Neural cell (in vitro differentiated cells): ENCODE data around the gene STX18. TPM values are rescaled to one million over a fixed set of nuclear protein-coding genes. Genes with fewer than 3 reads are reported as not detected.

ENCODE experiments used
- H2AFZ ChIP-seq: fragments of 200-600, 300-800 bp; sonication (generic), shearing (Covaris generic); 2 replicates; pipeline ENCODE4 v1.6.0; 2014; ENCODE audit warnings: low read depth, mild to moderate bottlenecking, antibody characterized with exemption, low read length, moderate library complexity
- H3F3A ChIP-seq: fragments of 200-600 bp; shearing (Covaris generic); 2 replicates; pipeline ENCODE4 v1.6.1; 2016; ENCODE audit warnings: mild to moderate bottlenecking, moderate library complexity, mixed read lengths, antibody characterized with exemption, low read length; ENCODE audit not compliant: insufficient read depth, poor library complexity, severe bottlenecking
- H3K27ac ChIP-seq: fragments of 200-600, 300-800 bp; sonication (generic), shearing (Covaris generic); 2 replicates; pipeline ENCODE4 v1.5.1; 2014; ENCODE audit warnings: mild to moderate bottlenecking, low read length, moderate library complexity
- H3K27me3 ChIP-seq: fragments of 300-800, 200-600 bp; sonication (generic), shearing (Covaris generic); 2 replicates; pipeline ENCODE4 v1.6.0; 2014; ENCODE audit warnings: mild to moderate bottlenecking, low read depth, low read length, moderate library complexity; ENCODE audit not compliant: insufficient read depth
- H3K36me3 ChIP-seq: fragments of 300-800, 200-600 bp; sonication (generic), shearing (Covaris generic); 2 replicates; pipeline ENCODE4 v1.5.1; 2014; ENCODE audit warnings: mild to moderate bottlenecking, antibody characterized with exemption, low read length, moderate library complexity; ENCODE audit not compliant: insufficient read depth
- H3K4me2 ChIP-seq: fragments of 300-800, 200-600 bp; sonication (generic), shearing (Covaris generic); 2 replicates; pipeline ENCODE4 v1.6.0; 2014; ENCODE audit warnings: mild to moderate bottlenecking, low read length
- H3K4me3 ChIP-seq: fragments of 300-800, 200-600 bp; sonication (generic), shearing (Covaris generic); 2 replicates; pipeline ENCODE4 v1.5.1; 2014; ENCODE audit warnings: mild to moderate bottlenecking, low read length, moderate library complexity
- H3K79me2 ChIP-seq: fragments of 200-600 bp; shearing (Covaris generic); replicated peaks from 2 replicates; pipeline ENCODE4 v1.6.0; 2014; ENCODE audit warnings: mild to moderate bottlenecking, low read length, moderate library complexity; ENCODE audit not compliant: insufficient read depth
- H3K9ac ChIP-seq: fragments of 300-800, 200-600 bp; sonication (generic), shearing (Covaris generic); 2 replicates; pipeline ENCODE4 v1.6.1; 2016; ENCODE audit warnings: mild to moderate bottlenecking, low read length, mixed read lengths
- H3K9me2 ChIP-seq: fragments of 200-600 bp; shearing (Covaris generic); 2 replicates; pipeline ENCODE4 v1.6.1; 2016; ENCODE audit warnings: mild to moderate bottlenecking, low read length, mixed read lengths; ENCODE audit not compliant: insufficient read depth
- H3K9me3 ChIP-seq: fragments of 200-600, 300-800 bp; sonication (generic), shearing (Covaris generic); 2 replicates; pipeline ENCODE4 v1.6.1; 2016; ENCODE audit warnings: mild to moderate bottlenecking, mixed run types, low read length, moderate library complexity, mixed read lengths
- H4K20me1 ChIP-seq: fragments of 200-600 bp; shearing (Covaris generic); 2 replicates; pipeline ENCODE4 v1.6.1; 2016; ENCODE audit warnings: mild to moderate bottlenecking, mixed run types; ENCODE audit not compliant: insufficient read depth
- CTCF ChIP-seq: fragments of 450-650 bp; IDR thresholded peaks from 2 replicates; pipeline ENCODE4 v1.5.1; 2014; ENCODE audit warnings: antibody characterized with exemption, mild to moderate bottlenecking, moderate library complexity; ENCODE audit not compliant: poor library complexity, severe bottlenecking
- EP300 ChIP-seq: fragments of 450-650 bp; conservative IDR thresholded peaks from 2 replicates; pipeline ENCODE4 v1.6.1; 2014; ENCODE audit warnings: antibody characterized with exemption, mild to moderate bottlenecking, moderate library complexity; ENCODE audit not compliant: poor library complexity, severe bottlenecking
- EZH2 ChIP-seq: fragments of 200-600, 300-800 bp; shearing (Covaris generic), sonication (generic); IDR thresholded peaks from 2 replicates; pipeline ENCODE4 v1.6.1; 2014; ENCODE audit warnings: antibody characterized with exemption, low read length, borderline replicate concordance, mild to moderate bottlenecking; ENCODE audit not compliant: insufficient read depth, poor library complexity, severe bottlenecking
- MXI1 ChIP-seq: fragments of 450-650 bp; conservative IDR thresholded peaks from 2 replicates; pipeline ENCODE4 v1.6.1; 2014; ENCODE audit warnings: antibody characterized with exemption, mild to moderate bottlenecking; ENCODE audit not compliant: poor library complexity, severe bottlenecking
- POLR2AphosphoS5 ChIP-seq: IDR thresholded peaks from 2 replicates; pipeline ENCODE4 v1.6.1; 2012
- RAD21 ChIP-seq: fragments of 450-650 bp; conservative IDR thresholded peaks from 2 replicates; pipeline ENCODE4 v1.6.1; 2014; ENCODE audit warnings: antibody characterized with exemption, mild to moderate bottlenecking, moderate library complexity
- REST ChIP-seq: IDR thresholded peaks from 2 replicates; pipeline ENCODE4 v1.6.1; 2012; ENCODE audit warnings: borderline replicate concordance
- SMC3 ChIP-seq: fragments of 450-650 bp; conservative IDR thresholded peaks from 2 replicates; pipeline ENCODE4 v1.6.1; 2014; ENCODE audit warnings: antibody characterized with exemption, mild to moderate bottlenecking, moderate library complexity; ENCODE audit not compliant: poor library complexity
- TAF1 ChIP-seq: IDR thresholded peaks from 2 replicates; pipeline ENCODE4 v1.6.1; 2012; ENCODE audit warnings: low read depth
- polyA plus RNA-seq: library from polyadenylated mRNA; depleted of rRNA; stranded (reverse); fragments of >200 nt; gene quantifications from 2 replicates; pipeline ENCODE4 v1.2.3, GENCODE V29; 2014

Gene STX18
- polyA plus RNA-seq, 1 donor from 2014 or later: 64.5 TPM

GRCh38 chr4:4490816-4491215 lies 51.0 kb downstream of the STX18 start:
- Histone ChIP-seq H3K9me2 (no peaks in the 10 kb centered on the region), H4K20me1 (no peaks in the 10 kb centered on the region), H3K27me3 (no peaks in the 10 kb centered on the region), H3K4me2 (no peak overlapping the region), H3K4me3 (no peak overlapping the region), H3K36me3 (no peaks in the 10 kb centered on the region), H3K9ac (no peak overlapping the region), H3K27ac (no peak overlapping the region), H3F3A (no peaks in the 10 kb centered on the region), H3K79me2 (peaks cover 4% of the 10 kb centered on the region), H2AFZ (no peak overlapping the region), H3K9me3 (no peaks in the 10 kb centered on the region)
- TF ChIP-seq REST: no peak
- TF ChIP-seq RAD21: no peak
- no peak for TF ChIP-seq CTCF
- no peak for TF ChIP-seq TAF1
- TF ChIP-seq SMC3: no peak
- TF ChIP-seq POLR2AphosphoS5: no peak
- TF ChIP-seq EP300: no peak
- no peak for TF ChIP-seq MXI1
- TF ChIP-seq EZH2: no peak

GRCh38 chr4:4490041-4490440 lies 51.8 kb downstream of the STX18 start:
- no peaks in the 10 kb centered on the region for H3F3A ChIP-seq
- no peak overlapping the region for H3K9ac ChIP-seq
- H2AFZ ChIP-seq: no peak overlapping the region
- H3K27ac ChIP-seq: no peak overlapping the region
- H3K4me2 ChIP-seq: no peak overlapping the region
- no peaks in the 10 kb centered on the region for H3K36me3 ChIP-seq
- TF ChIP-seq EZH2 (no peak), REST (no peak), EP300 (no peak)
- no peaks in the 10 kb centered on the region for H3K9me3 ChIP-seq
- H3K4me3 ChIP-seq: no peak overlapping the region
- no peaks in the 10 kb centered on the region for H3K9me2 ChIP-seq
- H3K27me3 ChIP-seq: no peaks in the 10 kb centered on the region
- H3K79me2 ChIP-seq: peaks cover 4% of the 10 kb centered on the region
- H4K20me1 ChIP-seq: no peaks in the 10 kb centered on the region
